ENCODE measurements around the gene C22orf23. TPM values are rescaled to one million over a fixed set of nuclear protein-coding genes. Genes with fewer than 3 reads are reported as not detected.
A peak's percentile ranks its signal among the peaks of the same experiment; 100 is the strongest.

Gene C22orf23
- total RNA-seq, 1 donor from 2014 or later, result 0.05 TPM

GRCh38 chr22:37898441-37899181 is 54.8 kb downstream of the C22orf23 start:
- peak; percentile 66 for DNase-seq (ENCODE audit: low read depth)

- no peak for DNase-seq (ENCODE audit: low read depth)
These were observed 55.6 kb downstream of the C22orf23 start for GRCh38 chr22:37897807-37898206.

- no peak for DNase-seq (ENCODE audit: low read depth)
These were observed 56.5 kb downstream of the C22orf23 start for GRCh38 chr22:37896939-37897338.

GRCh38 chr22:37896181-37896592 is 57.2 kb downstream of the C22orf23 start:
- peak; percentile 49 for DNase-seq (ENCODE audit: low read depth)

GRCh38 chr22:37894939-37895670 is 58.3 kb downstream of the C22orf23 start:
- DNase-seq (ENCODE audit: low read depth), result no peak

- DNase-seq (ENCODE audit: low read depth), result no peak
These were observed 59.8 kb downstream of the C22orf23 start for GRCh38 chr22:37893583-37893983.

Other genes starting within 250 kb of the C22orf23 start
- 9.9 and 24.7 TPM in 2 replicates for gene GCAT, start 145.7 kb downstream of the C22orf23 start, total RNA-seq
- 0.35 TPM in 1 of 2 replicates, not detected in the other for gene GALR3, start 130.2 kb downstream of the C22orf23 start, total RNA-seq
- 32.8 and 45.7 TPM in 2 replicates for gene ANKRD54, start 109.3 kb downstream of the C22orf23 start, total RNA-seq
- gene EIF3L, start 104.2 kb downstream of the C22orf23 start, total RNA-seq, result 278 and 409 TPM in 2 replicates
- 35.9 and 65.0 TPM in 2 replicates for gene MICALL1, start 47.3 kb downstream of the C22orf23 start, total RNA-seq
- gene POLR2F, start 98 bp upstream of the C22orf23 start, total RNA-seq, result 14.2 and 37.9 TPM in 2 replicates
- not detected in 2 replicates for gene SOX10, start 31.0 kb upstream of the C22orf23 start, total RNA-seq
- 46.9 and 52.0 TPM in 2 replicates for gene PICK1, start 103.8 kb upstream of the C22orf23 start, total RNA-seq
- gene SLC16A8, start 130.6 kb upstream of the C22orf23 start, total RNA-seq, result not detected in 2 replicates
- gene BAIAP2L2, start 157.1 kb upstream of the C22orf23 start, total RNA-seq, result 0.85 and 1.9 TPM in 2 replicates
- gene PLA2G6, start 228.2 kb upstream of the C22orf23 start, total RNA-seq, result 5.2 and 25.0 TPM in 2 replicates
- 18.1 and 34.2 TPM in 2 replicates for gene MAFF, start 248.4 kb upstream of the C22orf23 start, total RNA-seq